ENCODE measurements around the gene MIOS. TPM values are rescaled to one million over a fixed set of nuclear protein-coding genes. Genes with fewer than 3 reads are reported as not detected.
"Not testable (repeated sequence)": the region's sequence is repeated elsewhere in the genome, so short reads cannot be mapped to it uniquely, and the experiment has no call there.

Gene MIOS
- total RNA-seq, 1 experiment from 2014 or later: 65.4 TPM

GRCh38 chr7:7653593-7654187 is 87.0 kb downstream of the MIOS start:
- CTCF ChIA-PET: interaction anchor here (0.6 to 2.2 kb wide), 2 partner anchors 9 to 12 kb away, joined by 4 to 8 read pairs; no protein-coding TSS in a partner anchor
- no TSS peak for BruUV-seq (replicated peaks)
- H3K36me3 Mint-ChIP-seq (ENCODE audit: insufficient read depth, unreplicated experiment): no peaks in the 10 kb centered on the region

GRCh38 chr7:7654964-7655715 is 88.5 kb downstream of the MIOS start:
- no peak for TF ChIP-seq CTCF (IDR thresholded peaks at IDR 0.05; ENCODE audit: unreplicated experiment)
- intact Hi-C loops (cut with micrococcal nuclease): no loop called here
- H3K4me1 Mint-ChIP-seq (ENCODE audit: insufficient read depth, unreplicated experiment): peaks cover 13% of the 10 kb centered on the region
- no peaks in the 10 kb centered on the region for H3K36me3 Mint-ChIP-seq (ENCODE audit: insufficient read depth, unreplicated experiment)
- H3K4me3 Mint-ChIP-seq (ENCODE audit: unreplicated experiment): no peak overlapping the region
- ChIA-PET CTCF (interaction anchor here (0.6 to 2.2 kb wide), 6 partner anchors 10 to 602 kb away, joined by 3 to 8 read pairs (median 3); no protein-coding TSS in a partner anchor), POLR2A (interaction anchor here (0.7 kb wide), 1 partner anchor 10 kb away, joined by 3 read pairs; no protein-coding TSS in a partner anchor)
- no TSS peak for BruUV-seq (replicated peaks)
- peak overlapping the region; percentile 69 for H3K27ac Mint-ChIP-seq (ENCODE audit: low read depth, unreplicated experiment)
- DNase-seq (ENCODE audit: unreplicated experiment): no peak
- peaks cover 11% of the 10 kb centered on the region for H3K9me3 Mint-ChIP-seq (ENCODE audit: unreplicated experiment)
- no peaks in the 10 kb centered on the region for H3K27me3 Mint-ChIP-seq (ENCODE audit: insufficient read depth, unreplicated experiment)

More at GRCh38 chr7:7653593-7654187, 87.0 kb downstream of the MIOS start:
- POLR2A ChIA-PET: interaction anchor here (1.6 kb wide), 1 partner anchor 12 kb away, joined by 3 read pairs; no protein-coding TSS in a partner anchor
- Mint-ChIP-seq H3K27me3 (ENCODE audit: insufficient read depth, unreplicated experiment) (no peaks in the 10 kb centered on the region), H3K9me3 (ENCODE audit: unreplicated experiment) (no peaks in the 10 kb centered on the region), H3K27ac (ENCODE audit: low read depth, unreplicated experiment) (no peak overlapping the region), H3K4me1 (ENCODE audit: insufficient read depth, unreplicated experiment) (peaks cover 13% of the 10 kb centered on the region), H3K4me3 (ENCODE audit: unreplicated experiment) (no peak overlapping the region)
- DNase-seq (ENCODE audit: unreplicated experiment): peak; percentile 41
- intact Hi-C loops (cut with micrococcal nuclease): no loop called here
- TF ChIP-seq CTCF (IDR thresholded peaks at IDR 0.05; ENCODE audit: unreplicated experiment): peak; percentile 38

- CTCF ChIA-PET: interaction anchor here (0.6 kb wide), 1 partner anchor 411 kb away, joined by 3 read pairs; no protein-coding TSS in a partner anchor
- intact Hi-C loops (cut with micrococcal nuclease): not testable (repeated sequence)
These were observed 89.8 kb downstream of the MIOS start for GRCh38 chr7:7656459-7656858.

More at GRCh38 chr7:7656459-7656858, 89.8 kb downstream of the MIOS start:
- not testable (repeated sequence) for H3K4me1 Mint-ChIP-seq (ENCODE audit: insufficient read depth, unreplicated experiment); H3K4me3 Mint-ChIP-seq (ENCODE audit: unreplicated experiment); BruUV-seq (replicated peaks); H3K27me3 Mint-ChIP-seq (ENCODE audit: insufficient read depth, unreplicated experiment); H3K27ac Mint-ChIP-seq (ENCODE audit: low read depth, unreplicated experiment); DNase-seq (ENCODE audit: unreplicated experiment); H3K36me3 Mint-ChIP-seq (ENCODE audit: insufficient read depth, unreplicated experiment)
- POLR2A ChIA-PET: interaction anchor here (0.7 kb wide), 1 partner anchor 16 kb away, joined by 3 read pairs; the partner anchor contains the start of gene UMAD1
- H3K9me3 Mint-ChIP-seq (ENCODE audit: unreplicated experiment): peaks cover 11% of the 10 kb centered on the region

Other genes starting within 250 kb of the MIOS start
- 0.29 and 0.96 TPM in 2 replicates for gene COL28A1, start 31.0 kb upstream of the MIOS start, total RNA-seq (2022)
- gene UMAD1, start 73.9 kb downstream of the MIOS start, total RNA-seq (2022): 7.1 and 11.1 TPM in 2 replicates
- 35.7 and 44.2 TPM in 2 replicates for gene RPA3, start 151.7 kb downstream of the MIOS start, total RNA-seq (2022)

Data from MCF 10A (cell line).